HCT116 (cell line): ENCODE results near the gene MBTD1. TPM values are rescaled to one million over a fixed set of nuclear protein-coding genes. Genes with fewer than 3 reads are reported as not detected.

Source experiments
- ATAC-seq: fragments of 200-7000 bp; cut with Tn5 transposase; 2 replicates; pipeline ENCODE4 v1.9.1; 2020; ENCODE audit warnings: mild to moderate bottlenecking, moderate library complexity
- BruUV-seq: library from RNA; stranded (reverse); fragments of 400-500 nt; replicated peaks from 2 replicates; lab custom pipeline; 2021; lab: Mats Ljungman, UMichigan
- CTCF ChIA-PET: fragments of 300-600 bp; sonication (Branson Sonifier 250); formaldehyde crosslinking; loops from one replicate; lab custom pipeline; 2021; ENCODE audit warnings: antibody characterized with exemption; lab: Charles Lee
- POLR2A ChIA-PET: fragments of 300-600, 350-600 bp; sonication (Branson Sonifier 250); formaldehyde crosslinking; loops from one replicate; lab custom pipeline; 2021; ENCODE audit warnings: antibody characterized with exemption; lab: Charles Lee
- RAD21 ChIA-PET, 2 experiments: fragments of 300-600 bp; sonication (Branson Sonifier 250); formaldehyde crosslinking; loops; one replicate each; lab custom pipeline; 2023; ENCODE audit warnings: low total read pairs in 2 of 2; ENCODE audit not compliant: uncharacterized antibody in 2 of 2, unreplicated experiment in 2 of 2, low non-redundant PET in 1 of 2; lab: Charles Lee
- DNase-seq: peaks from one replicate; pipeline ENCODE4 v3.0.0-alpha.2; 2010; ENCODE audit warnings: low read depth, low spot score
- H2AFZ ChIP-seq: fragments of 200-600 bp; shearing (Covaris generic), sonication (generic); 2 replicates; pipeline ENCODE4 v1.6.1; 2017; ENCODE audit warnings: low read depth, mixed run types, mixed read lengths, antibody characterized with exemption, low read length; ENCODE audit not compliant: poor library complexity, severe bottlenecking
- H3K27ac ChIP-seq: 2 replicates; pipeline ENCODE4 v1.5.1; 2012; ENCODE audit warnings: low read depth, low read length
- H3K27me3 ChIP-seq: fragments of 200-600 bp; sonication (generic); 2 replicates; pipeline ENCODE4 v1.6.1; 2016; ENCODE audit warnings: mixed run types, low read length, mixed read lengths; ENCODE audit not compliant: insufficient read depth
- H3K36me3 ChIP-seq, 2 experiments: fragments of 200-500 bp in 1 of 2; fragments of 200-600 bp in 1 of 2; sonication (Bioruptor generic) in 1 of 2; sonication (generic) in 1 of 2; 2 replicates each; pipeline versions ENCODE4 v1.5.1 to v1.6.1; 2014 to 2016; ENCODE audit warnings: low read length in 2 of 2, inconsistent platforms in 1 of 2, mixed read lengths in 1 of 2, mixed run types in 1 of 2; ENCODE audit not compliant: insufficient read depth in 2 of 2, control insufficient read depth in 1 of 2
- H3K4me1 ChIP-seq, 2 experiments: fragments of 200-600 bp in 1 of 2; sonication (generic) in 1 of 2; 2 replicates each; pipeline versions ENCODE4 v1.5.1 to v1.6.1; 2012 to 2017; ENCODE audit warnings: low read length in 2 of 2, inconsistent platforms in 1 of 2, mild to moderate bottlenecking in 1 of 2, mixed read lengths in 1 of 2, mixed run types in 1 of 2, moderate library complexity in 1 of 2; ENCODE audit not compliant: insufficient read depth in 2 of 2, control insufficient read depth in 1 of 2
- H3K4me2 ChIP-seq: fragments of 200-600 bp; sonication (generic); 2 replicates; pipeline ENCODE4 v1.6.1; 2017; ENCODE audit warnings: mixed run types, low read length, mixed read lengths
- H3K4me3 ChIP-seq, 2 experiments: fragments of 200-600 bp in 1 of 2; sonication (generic) in 1 of 2; replicated peaks in 1 of 2; 2 replicates each; pipeline ENCODE4 v1.5.1; 2011 to 2016; ENCODE audit warnings: low read length in 2 of 2, control low read depth in 1 of 2, low read depth in 1 of 2, mild to moderate bottlenecking in 1 of 2, mixed read lengths in 1 of 2, mixed run types in 1 of 2
- H3K79me2 ChIP-seq: fragments of 200-600 bp; sonication (generic); 2 replicates; pipeline ENCODE4 v1.6.1; 2017; ENCODE audit warnings: mild to moderate bottlenecking, mixed run types, low read length, moderate library complexity, mixed read lengths; ENCODE audit not compliant: insufficient read depth
- H3K9ac ChIP-seq: fragments of 200-600 bp; sonication (generic); 2 replicates; pipeline ENCODE4 v1.6.1; 2016; ENCODE audit warnings: low read length, mixed read lengths
- H3K9me2 ChIP-seq: fragments of 200-600 bp; sonication (generic), shearing (Covaris generic); 2 replicates; pipeline ENCODE4 v1.6.1; 2017; ENCODE audit warnings: mixed run types, mild to moderate bottlenecking, moderate library complexity; ENCODE audit not compliant: insufficient read depth
- H3K9me3 ChIP-seq, 2 experiments: fragments of 200-500 bp in 1 of 2; fragments of 200-600 bp in 1 of 2; sonication (Bioruptor generic) in 1 of 2; sonication (generic) in 1 of 2; 2 replicates each; pipeline ENCODE4 v1.6.1; 2014 to 2017; ENCODE audit warnings: low read length in 2 of 2, mixed read lengths in 2 of 2, inconsistent platforms in 1 of 2, low read depth in 1 of 2, mild to moderate bottlenecking in 1 of 2, mixed run types in 1 of 2, moderate library complexity in 1 of 2; ENCODE audit not compliant: control insufficient read depth in 1 of 2, insufficient read depth in 1 of 2
- H4K20me1 ChIP-seq: fragments of 200-600 bp; sonication (generic), shearing (Covaris generic); 2 replicates; pipeline ENCODE4 v1.6.1; 2017; ENCODE audit warnings: mixed run types, mild to moderate bottlenecking, moderate library complexity; ENCODE audit not compliant: insufficient read depth
- CBX3 ChIP-seq: IDR thresholded peaks from 2 replicates; pipeline ENCODE4 v1.6.1; 2012; ENCODE audit warnings: low read depth
- CEBPB ChIP-seq: IDR thresholded peaks from 2 replicates; pipeline ENCODE4 v1.6.1; 2012; ENCODE audit warnings: low read depth
- EGR1 ChIP-seq: IDR thresholded peaks from 2 replicates; pipeline ENCODE4 v1.6.1; 2012; ENCODE audit warnings: low read depth
- ELF1 ChIP-seq: IDR thresholded peaks from 2 replicates; pipeline ENCODE4 v1.6.1; 2012; ENCODE audit warnings: low read depth, borderline replicate concordance
- EZH2 ChIP-seq: fragments of 200-600 bp; sonication (generic); IDR thresholded peaks from 2 replicates; pipeline ENCODE4 v1.6.1; 2017; ENCODE audit warnings: antibody characterized with exemption, mixed run types
- JUND ChIP-seq: IDR thresholded peaks from 2 replicates; pipeline ENCODE4 v1.6.1; 2012
- POLR2AphosphoS5 ChIP-seq: IDR thresholded peaks from 2 replicates; pipeline ENCODE4 v1.6.1; 2011; ENCODE audit warnings: mild to moderate bottlenecking, low read depth, low read length, moderate library complexity
- REST ChIP-seq: IDR thresholded peaks from 2 replicates; pipeline ENCODE4 v1.6.1; 2012; ENCODE audit warnings: low read depth
- SP1 ChIP-seq: IDR thresholded peaks from 2 replicates; pipeline ENCODE4 v1.6.1; 2012; ENCODE audit warnings: low read depth
- SRF ChIP-seq: IDR thresholded peaks from 2 replicates; pipeline ENCODE4 v1.6.1; 2012; ENCODE audit warnings: low read depth
- TCF7L2 ChIP-seq: IDR thresholded peaks from 2 replicates; pipeline ENCODE4 v1.7.0; 2011; ENCODE audit warnings: borderline replicate concordance, inconsistent platforms; ENCODE audit not compliant: insufficient read depth, insufficient read length; ENCODE audit errors: extremely low read depth
- YY1 ChIP-seq: IDR thresholded peaks from 2 replicates; pipeline ENCODE4 v1.6.1; 2011; ENCODE audit warnings: low read length, low read depth, moderate library complexity, mild to moderate bottlenecking; ENCODE audit not compliant: insufficient replicate concordance; ENCODE audit errors: extremely low read depth
- ZFX ChIP-seq: fragments of 450-650 bp; IDR thresholded peaks from 2 replicates; pipeline ENCODE4 v1.6.1; 2017
- ZNF274 ChIP-seq: fragments of 200-500 bp; sonication (Bioruptor generic); IDR thresholded peaks from 2 replicates; pipeline ENCODE4 v1.6.1; 2014; ENCODE audit warnings: mild to moderate bottlenecking, low read depth, low read length, inconsistent platforms
- intact Hi-C: fragments of 100-400 bp; cut with micrococcal nuclease; formaldehyde crosslinking; loops from 2 replicates; pipeline ENCODE4 v1.10.0; 2022
- total RNA-seq: library from RNA; stranded (reverse); gene quantifications from one replicate; pipeline ENCODE4 v1.2.1, GENCODE V29; 2021; ENCODE audit not compliant: unreplicated experiment
- TF ChIP-seq, protein P1 (sequence below): IDR thresholded peaks from 2 replicates; pipeline ENCODE4 v1.6.1; 2012
- TF ChIP-seq, protein P2 (sequence below): IDR thresholded peaks from 2 replicates; pipeline ENCODE4 v1.6.1; 2012
- TF ChIP-seq, protein P3 (sequence below): IDR thresholded peaks from 2 replicates; pipeline ENCODE4 v1.6.1; 2011; ENCODE audit warnings: mild to moderate bottlenecking, low read length, moderate library complexity; ENCODE audit not compliant: insufficient replicate concordance; ENCODE audit errors: extremely low read depth

Gene MBTD1
- total RNA-seq, 1 experiment from 2014 or later = 27.3 TPM

GRCh38 chr17:51142597-51142996, 117.3 kb downstream of the MBTD1 start:
- BruUV-seq = no TSS peak
- H3K4me1 ChIP-seq = peaks cover 0 to 11% of the 10 kb centered on the region in 2 experiments; a peak in 1 of 4 replicates
- ATAC-seq (no peak), DNase-seq (no peak)
- H3K27ac ChIP-seq = no peak overlapping the region
- no peaks in the 10 kb centered on the region for H3K9me3 ChIP-seq
- ChIA-PET RAD21 (no interaction called here), CTCF (no interaction called here)
- no peaks in the 10 kb centered on the region for H3K36me3 ChIP-seq
- H4K20me1 ChIP-seq = no peaks in the 10 kb centered on the region
- H3K9ac ChIP-seq = no peak overlapping the region
- no peak overlapping the region for H3K4me2 ChIP-seq
- no peak overlapping the region for H3K4me3 ChIP-seq
- H3K27me3 ChIP-seq = no peaks in the 10 kb centered on the region
- H2AFZ ChIP-seq = no peak overlapping the region
- intact Hi-C loops = no loop called here
- H3K9me2 ChIP-seq = no peaks in the 10 kb centered on the region
- TF ChIP-seq EGR1 (no peak), SP1 (no peak), SRF (no peak), EZH2 (no peak), ZFX (no peak), ELF1 (no peak), POLR2AphosphoS5 (no peak), REST (no peak), ZNF274 (no peak), TCF7L2 (no peak), YY1 (no peak), CBX3 (no peak), JUND (no peak), CEBPB (no peak)
- TF ChIP-seq, protein P1, sequence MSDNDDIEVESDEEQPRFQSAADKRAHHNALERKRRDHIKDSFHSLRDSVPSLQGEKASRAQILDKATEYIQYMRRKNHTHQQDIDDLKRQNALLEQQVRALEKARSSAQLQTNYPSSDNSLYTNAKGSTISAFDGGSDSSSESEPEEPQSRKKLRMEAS = no peak
- TF ChIP-seq, protein P2, sequence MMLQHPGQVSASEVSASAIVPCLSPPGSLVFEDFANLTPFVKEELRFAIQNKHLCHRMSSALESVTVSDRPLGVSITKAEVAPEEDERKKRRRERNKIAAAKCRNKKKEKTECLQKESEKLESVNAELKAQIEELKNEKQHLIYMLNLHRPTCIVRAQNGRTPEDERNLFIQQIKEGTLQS = no peak
- TF ChIP-seq, protein P3, sequence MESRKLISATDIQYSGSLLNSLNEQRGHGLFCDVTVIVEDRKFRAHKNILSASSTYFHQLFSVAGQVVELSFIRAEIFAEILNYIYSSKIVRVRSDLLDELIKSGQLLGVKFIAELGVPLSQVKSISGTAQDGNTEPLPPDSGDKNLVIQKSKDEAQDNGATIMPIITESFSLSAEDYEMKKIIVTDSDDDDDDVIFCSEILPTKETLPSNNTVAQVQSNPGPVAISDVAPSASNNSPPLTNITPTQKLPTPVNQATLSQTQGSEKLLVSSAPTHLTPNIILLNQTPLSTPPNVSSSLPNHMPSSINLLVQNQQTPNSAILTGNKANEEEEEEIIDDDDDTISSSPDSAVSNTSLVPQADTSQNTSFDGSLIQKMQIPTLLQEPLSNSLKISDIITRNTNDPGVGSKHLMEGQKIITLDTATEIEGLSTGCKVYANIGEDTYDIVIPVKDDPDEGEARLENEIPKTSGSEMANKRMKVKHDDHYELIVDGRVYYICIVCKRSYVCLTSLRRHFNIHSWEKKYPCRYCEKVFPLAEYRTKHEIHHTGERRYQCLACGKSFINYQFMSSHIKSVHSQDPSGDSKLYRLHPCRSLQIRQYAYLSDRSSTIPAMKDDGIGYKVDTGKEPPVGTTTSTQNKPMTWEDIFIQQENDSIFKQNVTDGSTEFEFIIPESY = no peak
- TF ChIP-seq, all 23 proteins: peak for 0
- no peaks in the 10 kb centered on the region for H3K79me2 ChIP-seq
- POLR2A ChIA-PET = interaction anchor here (1.9 kb wide), 1 partner anchor 11 kb away, joined by 5 read pairs; the partner anchor contains the start of gene NME1
